AG04450 (cell line): ENCODE results near the gene PHF1. TPM values are rescaled to one million over a fixed set of nuclear protein-coding genes. Genes with fewer than 3 reads are reported as not detected.
A peak's percentile ranks its signal among the peaks of the same experiment; 100 is the strongest.
"Not testable (repeated sequence)": the region's sequence is repeated elsewhere in the genome, so short reads cannot be mapped to it uniquely, and the experiment has no call there.

Source experiments
- CTCF ChIA-PET: fragments of 300-600, 350-600 bp; formaldehyde crosslinking; extraction: SDS; loops from one replicate; lab custom pipeline; 2022; ENCODE audit warnings: antibody characterized with exemption, inconsistent platforms; lab: Charles Lee
- POLR2A ChIA-PET: fragments of 350-600 bp; formaldehyde crosslinking; extraction: SDS; loops from one replicate; lab custom pipeline; 2021; ENCODE audit warnings: antibody characterized with exemption, inconsistent platforms; lab: Yijun Ruan, JAX
- DNase-seq: peaks from one replicate; pipeline ENCODE4 v3.0.0-alpha.2; 2011; ENCODE audit warnings: low read depth, low spot score
- H3K27ac ChIP-seq: one replicate; pipeline ENCODE4 v1.5.1; 2012; ENCODE audit warnings: low read depth, low read length, control low read depth
- H3K27me3 ChIP-seq: one replicate; pipeline ENCODE4 v1.6.0; 2012; ENCODE audit warnings: low read length; ENCODE audit not compliant: control insufficient read depth, insufficient read depth
- H3K4me3 ChIP-seq: 2 replicates; pipeline ENCODE4 v1.5.1; 2011; ENCODE audit warnings: mild to moderate bottlenecking, low read depth, low read length, control low read depth
- H3K9me3 ChIP-seq: 2 replicates; pipeline ENCODE4 v1.5.1; 2012; ENCODE audit warnings: low read length; ENCODE audit not compliant: control insufficient read depth, insufficient read depth
- CTCF ChIP-seq: IDR thresholded peaks from 2 replicates; pipeline ENCODE4 v1.5.1; 2011; ENCODE audit warnings: low read depth, low read length, control low read depth, inconsistent platforms
- polyA plus RNA-seq: library from polyadenylated mRNA; depleted of rRNA; stranded (reverse); fragments of >200 nt; gene quantifications from 2 replicates; pipeline ENCODE4 v1.2.3, GENCODE V29; 2011

Gene PHF1
- polyA plus RNA-seq, 1 experiment = 26.6 TPM

- no peak for DNase-seq
- Histone ChIP-seq H3K27me3 (no peaks in the 10 kb centered on the region), H3K9me3 (no peaks in the 10 kb centered on the region), H3K27ac (no peak overlapping the region), H3K4me3 (no peak overlapping the region)
- ChIA-PET CTCF (no interaction called here), POLR2A (no interaction called here)
- TF ChIP-seq CTCF = no peak
Measured at GRCh38 chr6:33372526-33373123, 38.2 kb upstream of the PHF1 start.

- CTCF ChIA-PET = interaction anchor here (0.8 to 1.5 kb wide), 3 partner anchors 10 to 337 kb away, joined by 3 to 14 read pairs (median 5); partner anchors contain the start of gene UQCC2
Measured at GRCh38 chr6:33373960-33374910, 36.6 kb upstream of the PHF1 start.

GRCh38 chr6:33375143-33375671, 35.6 kb upstream of the PHF1 start:
- ChIA-PET CTCF (interaction anchor here (1.2 to 1.5 kb wide), 4 partner anchors 9 to 15 kb away, joined by 3 to 14 read pairs (median 6); no protein-coding TSS in a partner anchor), POLR2A (interaction anchor here (0.7 kb wide), 1 partner anchor 335 kb away, joined by 3 read pairs; no protein-coding TSS in a partner anchor)
- Histone ChIP-seq H3K4me3 (no peak overlapping the region), H3K9me3 (no peaks in the 10 kb centered on the region), H3K27ac (no peak overlapping the region), H3K27me3 (no peaks in the 10 kb centered on the region)
- DNase-seq = peak; percentile 59
- TF ChIP-seq CTCF = no peak

More at GRCh38 chr6:33373960-33374910, 36.6 kb upstream of the PHF1 start:
- Histone ChIP-seq H3K27me3 (no peaks in the 10 kb centered on the region), H3K9me3 (no peaks in the 10 kb centered on the region), H3K4me3 (no peak overlapping the region), H3K27ac (no peak overlapping the region)
- TF ChIP-seq CTCF = no peak
- DNase-seq = no peak
- POLR2A ChIA-PET = interaction anchor here (0.7 to 1.1 kb wide), 2 partner anchors 54 to 336 kb away, joined by 3 read pairs; no protein-coding TSS in a partner anchor

- no peaks in the 10 kb centered on the region for H3K9me3 ChIP-seq
- DNase-seq = no peak
- POLR2A ChIA-PET = no interaction called here
- no peak for TF ChIP-seq CTCF
- CTCF ChIA-PET = no interaction called here
- H3K27me3 ChIP-seq = no peaks in the 10 kb centered on the region
- H3K27ac ChIP-seq = no peak overlapping the region
- H3K4me3 ChIP-seq = no peak overlapping the region
Measured at GRCh38 chr6:33377171-33377570, 33.6 kb upstream of the PHF1 start.

GRCh38 chr6:33379184-33379583, 31.6 kb upstream of the PHF1 start:
- CTCF ChIA-PET, H3K27ac ChIP-seq: not testable (repeated sequence)
- POLR2A ChIA-PET = interaction anchor here (0.7 kb wide), 1 partner anchor 282 kb away, joined by 7 read pairs; no protein-coding TSS in a partner anchor

More at GRCh38 chr6:33379184-33379583, 31.6 kb upstream of the PHF1 start:
- not testable (repeated sequence) for H3K4me3 ChIP-seq, H3K27me3 ChIP-seq, H3K9me3 ChIP-seq, DNase-seq
